LHCN-M2 (cell line): ENCODE data around the gene KHDC1. TPM values are rescaled to one million over a fixed set of nuclear protein-coding genes. Genes with fewer than 3 reads are reported as not detected.

Experiments used
- total RNA-seq: library from RNA; depleted of rRNA; stranded (reverse); fragments of >200 nt; gene quantifications from 2 replicates; pipeline ENCODE4 v1.2.3, GENCODE V29; 2014; rRNA removed

KHDC1 gene
- total RNA-seq, 1 experiment from 2014 or later: 4.8 TPM

Other genes starting within 250 kb of the KHDC1 start
- gene KHDC1L, start 37.7 kb downstream of the KHDC1 start, total RNA-seq: not detected in 2 replicates
- gene DPPA5, start 91.1 kb upstream of the KHDC1 start, total RNA-seq: not detected in 2 replicates
- not detected in 2 replicates for gene KHDC3L, start 99.5 kb upstream of the KHDC1 start, total RNA-seq
- not detected in 2 replicates for gene OOEP, start 106.7 kb upstream of the KHDC1 start, total RNA-seq
- not detected in 2 replicates for gene DDX43, start 131.6 kb upstream of the KHDC1 start, total RNA-seq
- 15.0 and 16.7 TPM in 2 replicates for gene CGAS, start 189.1 kb upstream of the KHDC1 start, total RNA-seq
- 26.1 and 26.2 TPM in 2 replicates for gene MTO1, start 198.5 kb upstream of the KHDC1 start, total RNA-seq